Nephron progenitor cell (in vitro differentiated cells): ENCODE results near the gene RASD1.
A peak's percentile ranks its signal among the peaks of the same experiment; 100 is the strongest.

Experiments
- DNase-seq: peaks from one replicate; pipeline ENCODE4 v3.0.0; 2021
- H3K27ac Mint-ChIP-seq: 2 replicates; pipeline ENCODE4 v1.8.0; 2021; ENCODE audit warnings: mild to moderate bottlenecking, moderate library complexity, mixed read lengths
- H3K27me3 Mint-ChIP-seq: 2 replicates; pipeline ENCODE4 v1.8.0; 2021; ENCODE audit warnings: mild to moderate bottlenecking, low read depth, mixed read lengths; ENCODE audit not compliant: poor library complexity
- H3K36me3 Mint-ChIP-seq: 2 replicates; pipeline ENCODE4 v1.8.0; 2021; ENCODE audit warnings: low read depth, mixed read lengths
- H3K4me1 Mint-ChIP-seq: 2 replicates; pipeline ENCODE4 v1.8.0; 2021; ENCODE audit warnings: mixed read lengths
- H3K4me3 Mint-ChIP-seq: 2 replicates; pipeline ENCODE4 v1.8.0; 2021; ENCODE audit warnings: mild to moderate bottlenecking, moderate library complexity, mixed read lengths
- H3K9me3 Mint-ChIP-seq: 2 replicates; pipeline ENCODE4 v1.8.0; 2021; ENCODE audit warnings: mild to moderate bottlenecking, moderate library complexity, mixed read lengths
- CTCF ChIP-seq: fragments of 200-600 bp; sonication (generic); IDR thresholded peaks from 2 replicates; pipeline ENCODE4 v1.5.0; 2021; ENCODE audit warnings: antibody characterized with exemption

RASD1 gene

GRCh38 chr17:17496189-17497064, at the start of gene RASD1:
Gene RASD1, minus strand, starts transcription at chr17:17496395. Its CDS starts 214 bp downstream, at chr17:17496181.
- Mint-ChIP-seq H3K27me3 (peaks cover 67% of the 10 kb centered on the region), H3K4me1 (peaks cover 22% of the 10 kb centered on the region), H3K4me3 (peak within 1 kb of the TSS; percentile 88), H3K36me3 (peaks cover 22% of the 10 kb centered on the region), H3K9me3 (no peaks in the 10 kb centered on the region), H3K27ac (no peak within 1 kb of the TSS)
- peak; percentile 87 for TF ChIP-seq CTCF
- peak; percentile 84 for DNase-seq

GRCh38 chr17:17545984-17546383, 49.8 kb upstream of the RASD1 start:
- Mint-ChIP-seq H3K4me3 (no peak overlapping the region), H3K27me3 (peaks cover 3% of the 10 kb centered on the region), H3K4me1 (peaks cover 17% of the 10 kb centered on the region), H3K27ac (peak overlapping the region; percentile 6), H3K36me3 (peaks cover 4% of the 10 kb centered on the region), H3K9me3 (no peaks in the 10 kb centered on the region)
- TF ChIP-seq CTCF: no peak
- DNase-seq: no peak

GRCh38 chr17:17545031-17545820, 49.0 kb upstream of the RASD1 start:
- DNase-seq: no peak
- H3K36me3 Mint-ChIP-seq: peaks cover 4% of the 10 kb centered on the region
- H3K4me3 Mint-ChIP-seq: no peak overlapping the region
- no peak for TF ChIP-seq CTCF
- H3K27ac Mint-ChIP-seq: no peak overlapping the region
- H3K4me1 Mint-ChIP-seq: peaks cover 17% of the 10 kb centered on the region
- no peaks in the 10 kb centered on the region for H3K9me3 Mint-ChIP-seq
- peaks cover 3% of the 10 kb centered on the region for H3K27me3 Mint-ChIP-seq

- Mint-ChIP-seq H3K9me3 (no peaks in the 10 kb centered on the region), H3K27me3 (no peaks in the 10 kb centered on the region), H3K4me3 (no peak overlapping the region), H3K4me1 (peaks cover 32% of the 10 kb centered on the region), H3K27ac (no peak overlapping the region), H3K36me3 (peaks cover 4% of the 10 kb centered on the region)
- DNase-seq: no peak
- no peak for TF ChIP-seq CTCF
These were observed 46.9 kb upstream of the RASD1 start for GRCh38 chr17:17542906-17543635.

- DNase-seq: no peak
- peaks cover 36% of the 10 kb centered on the region for H3K4me1 Mint-ChIP-seq
- peaks cover 4% of the 10 kb centered on the region for H3K36me3 Mint-ChIP-seq
- H3K27ac Mint-ChIP-seq: no peak overlapping the region
- no peak overlapping the region for H3K4me3 Mint-ChIP-seq
- no peaks in the 10 kb centered on the region for H3K9me3 Mint-ChIP-seq
- H3K27me3 Mint-ChIP-seq: no peaks in the 10 kb centered on the region
- no peak for TF ChIP-seq CTCF
These were observed 45.4 kb upstream of the RASD1 start for GRCh38 chr17:17541640-17542001.
